H9 (cell line): ENCODE data around the gene FAM120C. TPM values are rescaled to one million over a fixed set of nuclear protein-coding genes. Genes with fewer than 3 reads are reported as not detected.

Experiments used
- DNase-seq: peaks from one replicate; pipeline ENCODE4 v3.0.0-alpha.2; 2017
- H2AFZ ChIP-seq: one replicate; pipeline ENCODE4 v1.6.1; 2013; ENCODE audit warnings: mild to moderate bottlenecking, low read length, control low read depth, moderate library complexity
- H2AK5ac ChIP-seq: 2 replicates; pipeline ENCODE4 v1.6.1; 2013; ENCODE audit warnings: low read length, control low read depth, mixed read lengths; ENCODE audit not compliant: insufficient read length
- H2BK120ac ChIP-seq: one replicate; pipeline ENCODE4 v1.6.1; 2013; ENCODE audit warnings: low read depth, mild to moderate bottlenecking, low read length, control low read depth, inconsistent platforms; ENCODE audit not compliant: poor library complexity, severe bottlenecking
- H2BK12ac ChIP-seq: 2 replicates; pipeline ENCODE4 v1.6.1; 2013; ENCODE audit warnings: low read length, control low read depth, mixed read lengths, low read depth; ENCODE audit not compliant: insufficient read length
- H2BK15ac ChIP-seq: 2 replicates; pipeline ENCODE4 v1.6.1; 2013; ENCODE audit warnings: low read depth, low read length, control low read depth
- H2BK20ac ChIP-seq: one replicate; pipeline ENCODE4 v1.6.1; 2013; ENCODE audit warnings: low read depth, mild to moderate bottlenecking, low read length, control low read depth, inconsistent platforms; ENCODE audit not compliant: poor library complexity, severe bottlenecking
- H2BK5ac ChIP-seq: 2 replicates; pipeline ENCODE4 v1.6.1; 2013; ENCODE audit warnings: low read length, control low read depth, mixed read lengths; ENCODE audit not compliant: insufficient read length
- H3K14ac ChIP-seq: 2 replicates; pipeline ENCODE4 v1.6.1; 2013; ENCODE audit warnings: low read length, control low read depth; ENCODE audit not compliant: insufficient read depth
- H3K18ac ChIP-seq: 2 replicates; pipeline ENCODE4 v1.6.1; 2013; ENCODE audit warnings: low read depth, mild to moderate bottlenecking, mixed read lengths, low read length, control low read depth; ENCODE audit not compliant: insufficient read length
- H3K23ac ChIP-seq: 2 replicates; pipeline ENCODE4 v1.6.1; 2013; ENCODE audit warnings: low read length, control low read depth, mixed read lengths, low read depth; ENCODE audit not compliant: insufficient read length
- H3K23me2 ChIP-seq: 2 replicates; pipeline ENCODE4 v1.6.1; 2013; ENCODE audit warnings: low read depth, mild to moderate bottlenecking, mixed read lengths, low read length, control low read depth; ENCODE audit not compliant: insufficient read length, poor library complexity, severe bottlenecking
- H3K27ac ChIP-seq: 2 replicates; pipeline ENCODE4 v1.5.1; 2013; ENCODE audit warnings: low read length, control low read depth, mixed read lengths, low read depth; ENCODE audit not compliant: insufficient read length
- H3K27me3 ChIP-seq: 2 replicates; pipeline ENCODE4 v1.6.1; 2013; ENCODE audit warnings: low read length, control low read depth, inconsistent platforms; ENCODE audit not compliant: insufficient read depth
- H3K4ac ChIP-seq: 2 replicates; pipeline ENCODE4 v1.6.1; 2013; ENCODE audit warnings: low read depth, mild to moderate bottlenecking, control low read depth, inconsistent platforms, low read length, moderate library complexity
- H3K4me1 ChIP-seq: 2 replicates; pipeline ENCODE4 v1.6.1; 2013; ENCODE audit warnings: low read length, control low read depth, inconsistent platforms; ENCODE audit not compliant: insufficient read depth
- H3K4me2 ChIP-seq: 2 replicates; pipeline ENCODE4 v1.6.1; 2013; ENCODE audit warnings: low read length, control low read depth, mixed read lengths; ENCODE audit not compliant: insufficient read length, insufficient read depth
- H3K56ac ChIP-seq: 2 replicates; pipeline ENCODE4 v1.6.1; 2013; ENCODE audit warnings: low read depth, mild to moderate bottlenecking, mixed read lengths, low read length, control low read depth; ENCODE audit not compliant: insufficient read length
- H3K79me1 ChIP-seq: 2 replicates; pipeline ENCODE4 v1.6.1; 2013; ENCODE audit warnings: low read depth, mild to moderate bottlenecking, moderate library complexity, low read length, control low read depth, inconsistent platforms; ENCODE audit not compliant: insufficient read depth, poor library complexity, severe bottlenecking
- H3K79me2 ChIP-seq: 2 replicates; pipeline ENCODE4 v1.6.1; 2013; ENCODE audit warnings: low read length, control low read depth, inconsistent platforms; ENCODE audit not compliant: insufficient read depth
- H3K9ac ChIP-seq: 2 replicates; pipeline ENCODE4 v1.6.1; 2013; ENCODE audit warnings: low read length, control low read depth, mixed read lengths; ENCODE audit not compliant: insufficient read length; ENCODE audit errors: extremely low read depth
- H3K9me3 ChIP-seq: one replicate; pipeline ENCODE4 v1.6.1; 2013; ENCODE audit warnings: low read depth, low read length, inconsistent platforms; ENCODE audit not compliant: control insufficient read depth
- H3T11ph ChIP-seq: one replicate; pipeline ENCODE4 v1.6.1; 2013; ENCODE audit warnings: mild to moderate bottlenecking, low read length, control low read depth, inconsistent platforms
- H4K20me1 ChIP-seq: one replicate; pipeline ENCODE4 v1.6.1; 2013; ENCODE audit not compliant: control insufficient read depth, insufficient read length, insufficient read depth
- H4K5ac ChIP-seq: 2 replicates; pipeline ENCODE4 v1.6.1; 2013; ENCODE audit warnings: low read depth, mild to moderate bottlenecking, mixed read lengths, low read length, control low read depth; ENCODE audit not compliant: insufficient read length
- H4K8ac ChIP-seq: replicated peaks from 2 replicates; pipeline ENCODE4 v1.6.1; 2013; ENCODE audit warnings: low read length, control low read depth, mixed read lengths, low read depth; ENCODE audit not compliant: insufficient read length
- H4K91ac ChIP-seq: 2 replicates; pipeline ENCODE4 v1.6.1; 2013; ENCODE audit warnings: low read depth, mild to moderate bottlenecking, moderate library complexity, mixed read lengths, low read length, control low read depth; ENCODE audit not compliant: insufficient read length
- H3K27ac Mint-ChIP-seq, 3 experiments: 2 replicates in 2 of 3; 3 replicates in 1 of 3; pipeline ENCODE4 v1.8.0; 2020 to 2021; ENCODE audit warnings: mixed read lengths in 3 of 3, mild to moderate bottlenecking in 1 of 3, moderate library complexity in 1 of 3
- H3K27me3 Mint-ChIP-seq: 2 replicates; pipeline ENCODE4 v1.8.0; 2021; ENCODE audit warnings: low read depth, mild to moderate bottlenecking, moderate library complexity, mixed read lengths
- H3K36me3 Mint-ChIP-seq, 3 experiments: 2 replicates in 2 of 3; 3 replicates in 1 of 3; pipeline ENCODE4 v1.8.0; 2020 to 2021; ENCODE audit warnings: low read depth in 3 of 3, mixed read lengths in 3 of 3; ENCODE audit not compliant: insufficient read depth in 1 of 3
- H3K4me1 Mint-ChIP-seq, 2 experiments: 2 replicates each; pipeline ENCODE4 v1.8.0; 2020; ENCODE audit warnings: mixed read lengths in 2 of 2
- H3K4me3 Mint-ChIP-seq, 2 experiments: 2 replicates in 1 of 2; 3 replicates in 1 of 2; pipeline ENCODE4 v1.8.0; 2020 to 2021; ENCODE audit warnings: mild to moderate bottlenecking in 2 of 2, mixed read lengths in 2 of 2, moderate library complexity in 1 of 2
- H3K9me3 Mint-ChIP-seq, 2 experiments: 2 replicates in 1 of 2; 3 replicates in 1 of 2; pipeline ENCODE4 v1.8.0; 2020; ENCODE audit warnings: mild to moderate bottlenecking in 2 of 2, mixed read lengths in 2 of 2, moderate library complexity in 1 of 2
- WGBS: extraction: QIAGEN DNeasy Blood & Tissue Kit; methylation state at CpG from one replicate; pipeline ENCODE4 v1.1.7; 2013; ENCODE audit warnings: missing lambda C conversion rate, low lambda C conversion rate, mixed read lengths; ENCODE audit not compliant: insufficient read length; ENCODE audit errors: extremely low coverage; 5-methylcytosine and 5-hydroxymethylcytosine counted together
- total RNA-seq: library from RNA; stranded (reverse); gene quantifications from 2 replicates; pipeline ENCODE4 v1.2.1, GENCODE V29; 2021
- TF ChIP-seq, protein P1 (sequence below): fragments of 200-600 bp; sonication (generic); conservative IDR thresholded peaks from 3 replicates; pipeline ENCODE4 v1.8.0; 2021; ENCODE audit warnings: antibody characterized with exemption, mild to moderate bottlenecking

FAM120C gene
- total RNA-seq, 1 experiment from 2014 or later = 9.2 TPM

DNA sequence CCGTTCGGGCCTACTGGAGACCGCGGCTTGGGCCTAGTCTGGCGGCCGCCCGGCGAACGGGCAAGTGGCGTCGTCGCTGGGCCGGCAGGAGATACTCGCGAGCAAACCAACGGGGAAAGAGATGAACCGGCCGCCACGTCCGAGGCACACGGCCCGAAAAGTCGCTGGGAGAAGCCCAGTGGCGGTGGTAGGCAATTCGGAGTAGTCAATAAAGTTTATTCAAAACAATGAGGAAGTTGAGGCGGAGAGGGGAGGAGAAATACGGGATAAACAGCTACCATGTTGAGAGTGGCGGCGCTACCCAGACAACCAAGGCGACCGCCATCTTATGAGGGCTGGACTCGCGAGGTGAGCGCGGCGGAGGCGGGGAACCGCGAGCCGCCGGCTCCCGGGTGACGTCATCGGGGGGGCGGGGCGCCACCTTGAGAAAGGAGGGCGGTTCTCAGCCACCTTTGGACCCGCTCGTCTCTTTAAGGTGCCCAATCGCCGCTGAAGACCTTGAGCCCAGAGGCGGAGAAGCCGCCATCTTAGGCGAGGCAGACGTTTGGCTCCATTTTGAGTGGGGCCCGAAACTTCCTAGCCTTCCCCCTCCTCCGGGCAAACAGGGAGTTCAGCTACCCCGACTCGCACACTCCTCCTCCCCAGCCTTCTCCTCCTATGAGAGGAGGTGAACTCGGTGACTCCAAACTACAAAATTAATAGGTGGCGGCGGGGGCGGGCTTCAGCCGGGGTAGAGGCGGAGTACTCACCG is 138.8 kb downstream of the FAM120C start, which contains the start of gene PHF8:
TSS of gene PHF8 (minus strand) at position 348 of the 751 bp plus-strand sequence. CDS start 1,745 bp downstream, outside the sequence.
- no peak within 1 kb of the TSS for H2BK15ac ChIP-seq
- no peaks in the 10 kb centered on the region for H3K27me3 ChIP-seq
- peak; percentile 94 for DNase-seq
- peak within 1 kb of the TSS; percentile 89 for H3K4me2 ChIP-seq
- no peak within 1 kb of the TSS for H3T11ph ChIP-seq
- H3K23ac ChIP-seq = no peak within 1 kb of the TSS
- H3K23me2 ChIP-seq = peaks cover 7% of the 10 kb centered on the region
- H3K4ac ChIP-seq = no peak within 1 kb of the TSS
- H4K91ac ChIP-seq = no peak within 1 kb of the TSS
- TF ChIP-seq, protein P1, sequence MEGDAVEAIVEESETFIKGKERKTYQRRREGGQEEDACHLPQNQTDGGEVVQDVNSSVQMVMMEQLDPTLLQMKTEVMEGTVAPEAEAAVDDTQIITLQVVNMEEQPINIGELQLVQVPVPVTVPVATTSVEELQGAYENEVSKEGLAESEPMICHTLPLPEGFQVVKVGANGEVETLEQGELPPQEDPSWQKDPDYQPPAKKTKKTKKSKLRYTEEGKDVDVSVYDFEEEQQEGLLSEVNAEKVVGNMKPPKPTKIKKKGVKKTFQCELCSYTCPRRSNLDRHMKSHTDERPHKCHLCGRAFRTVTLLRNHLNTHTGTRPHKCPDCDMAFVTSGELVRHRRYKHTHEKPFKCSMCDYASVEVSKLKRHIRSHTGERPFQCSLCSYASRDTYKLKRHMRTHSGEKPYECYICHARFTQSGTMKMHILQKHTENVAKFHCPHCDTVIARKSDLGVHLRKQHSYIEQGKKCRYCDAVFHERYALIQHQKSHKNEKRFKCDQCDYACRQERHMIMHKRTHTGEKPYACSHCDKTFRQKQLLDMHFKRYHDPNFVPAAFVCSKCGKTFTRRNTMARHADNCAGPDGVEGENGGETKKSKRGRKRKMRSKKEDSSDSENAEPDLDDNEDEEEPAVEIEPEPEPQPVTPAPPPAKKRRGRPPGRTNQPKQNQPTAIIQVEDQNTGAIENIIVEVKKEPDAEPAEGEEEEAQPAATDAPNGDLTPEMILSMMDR = no peak
- H3K9me3 ChIP-seq = peaks cover 38% of the 10 kb centered on the region
- H2BK12ac ChIP-seq = no peak within 1 kb of the TSS
- peak within 1 kb of the TSS; percentile 32 for H2BK5ac ChIP-seq
- H3K9ac ChIP-seq = peak within 1 kb of the TSS; percentile 73
- no peaks in the 10 kb centered on the region for H4K20me1 ChIP-seq
- H2BK120ac ChIP-seq = no peak within 1 kb of the TSS
- no peaks in the 10 kb centered on the region for H3K79me1 ChIP-seq
- Mint-ChIP-seq H3K27me3 (peaks cover 2% of the 10 kb centered on the region; the same call in 1 of the 2 replicates), H3K27ac (peak within 1 kb of the TSS; percentile 99 to 100 (median 99)), H3K4me3 (peak within 1 kb of the TSS; percentile 92 to 97), H3K4me1 (peaks cover 22 to 32% of the 10 kb centered on the region in 2 experiments), H3K36me3 (peaks cover 24 to 28% (median 26%) of the 10 kb centered on the region in 3 experiments), H3K9me3 (peaks cover 68 to 76% of the 10 kb centered on the region in 2 experiments)
- H3K79me2 ChIP-seq = no peaks in the 10 kb centered on the region
- H3K4me1 ChIP-seq = peaks cover 3% of the 10 kb centered on the region; the same call in 1 of the 2 replicates
- peak within 1 kb of the TSS; percentile 78 for H3K56ac ChIP-seq
- no peak within 1 kb of the TSS for H2AFZ ChIP-seq
- WGBS = no CpG with 5 or more reads among the region's 66 CpGs
- H4K5ac ChIP-seq = peak within 1 kb of the TSS; percentile 37
- no peak within 1 kb of the TSS for H4K8ac ChIP-seq
- H3K14ac ChIP-seq = peak within 1 kb of the TSS; percentile 85
- no peak within 1 kb of the TSS for H2BK20ac ChIP-seq
- peak within 1 kb of the TSS; percentile 97 for H3K27ac ChIP-seq
- no peak within 1 kb of the TSS for H2AK5ac ChIP-seq
- H3K18ac ChIP-seq = peak within 1 kb of the TSS; percentile 73
